GM12878 (cell line): ENCODE data around the gene ZNF768. TPM values are rescaled to one million over a fixed set of nuclear protein-coding genes. Genes with fewer than 3 reads are reported as not detected.

ENCODE experiments used
- BACH1 ChIP-seq: fragments of 450-650 bp; IDR thresholded peaks from 2 replicates; pipeline ENCODE4 v1.6.1; 2017; ENCODE audit warnings: mild to moderate bottlenecking, borderline replicate concordance
- CREM ChIP-seq: IDR thresholded peaks from 2 replicates; pipeline ENCODE4 v1.6.1; 2014; ENCODE audit warnings: antibody characterized with exemption, low read depth
- EZH2 ChIP-seq: IDR thresholded peaks from 2 replicates; pipeline ENCODE4 v1.6.1; 2012; ENCODE audit warnings: low read depth, mild to moderate bottlenecking, control low read depth, inconsistent platforms, low read length, borderline replicate concordance; ENCODE audit not compliant: control insufficient read depth
- HDAC2 ChIP-seq: fragments of 200-600 bp; sonication (generic); IDR thresholded peaks from 2 replicates; pipeline ENCODE4 v1.6.1; 2017
- HDGF ChIP-seq: fragments of 450-650 bp; IDR thresholded peaks from 2 replicates; pipeline ENCODE4 v1.6.1; 2016; ENCODE audit warnings: antibody characterized with exemption
- IKZF2 ChIP-seq, 2 experiments: fragments of 450-650 bp; IDR thresholded peaks; 2 replicates each; pipeline ENCODE4 v1.6.1; 2017; ENCODE audit warnings: mild to moderate bottlenecking in 2 of 2, moderate library complexity in 2 of 2
- LARP7 ChIP-seq: fragments of 450-650 bp; IDR thresholded peaks from 2 replicates; pipeline ENCODE4 v1.6.1; 2017; ENCODE audit warnings: mild to moderate bottlenecking
- MEF2B ChIP-seq: fragments of 450-650 bp; IDR thresholded peaks from 2 replicates; pipeline ENCODE4 v1.6.1; 2018; ENCODE audit warnings: mild to moderate bottlenecking, moderate library complexity; ENCODE audit not compliant: partially characterized antibody, poor library complexity, severe bottlenecking
- MTA3 ChIP-seq: IDR thresholded peaks from 2 replicates; pipeline ENCODE4 v1.6.1; 2012; ENCODE audit warnings: low read length, inconsistent platforms, borderline replicate concordance
- MXI1 ChIP-seq: fragments of 150-350 bp; IDR thresholded peaks from 2 replicates; pipeline ENCODE4 v1.6.1; 2011; ENCODE audit warnings: low read depth, mild to moderate bottlenecking, inconsistent platforms, low read length, improper control_type of control experiment
- MYC ChIP-seq: IDR thresholded peaks from 2 replicates; pipeline ENCODE4 v1.6.1; 2011; ENCODE audit warnings: mild to moderate bottlenecking, low read length, moderate library complexity, inconsistent platforms; ENCODE audit not compliant: insufficient read depth, insufficient replicate concordance, insufficient read length, severe bottlenecking
- NKRF ChIP-seq: fragments of 450-650 bp; conservative IDR thresholded peaks from 2 replicates; pipeline ENCODE4 v1.6.1; 2017; ENCODE audit warnings: mild to moderate bottlenecking, moderate library complexity
- REST ChIP-seq: IDR thresholded peaks from 2 replicates; pipeline ENCODE4 v1.6.1; 2012; ENCODE audit warnings: mild to moderate bottlenecking, low read depth, low read length
- RUNX3 ChIP-seq: IDR thresholded peaks from 2 replicates; pipeline ENCODE4 v1.6.1; 2012; ENCODE audit warnings: low read length, inconsistent platforms
- SMARCA5 ChIP-seq: fragments of 450-650 bp; IDR thresholded peaks from 2 replicates; pipeline ENCODE4 v1.6.1; 2017; ENCODE audit warnings: mild to moderate bottlenecking
- TCF12 ChIP-seq: IDR thresholded peaks from 2 replicates; pipeline ENCODE4 v1.6.1; 2011; ENCODE audit warnings: low read depth, mild to moderate bottlenecking, low read length
- USF1 ChIP-seq: IDR thresholded peaks from 2 replicates; pipeline ENCODE4 v1.6.1; 2011; ENCODE audit warnings: borderline replicate concordance, low read depth, mild to moderate bottlenecking, moderate library complexity, mixed read lengths, low read length; ENCODE audit not compliant: insufficient read depth; ENCODE audit errors: extremely low read length
- YY1 ChIP-seq: IDR thresholded peaks from 2 replicates; pipeline ENCODE4 v1.6.1; 2011; ENCODE audit warnings: low read depth, mild to moderate bottlenecking, low read length
- ZNF592 ChIP-seq: fragments of 450-650 bp; IDR thresholded peaks from 2 replicates; pipeline ENCODE4 v1.6.1; 2017; ENCODE audit warnings: mild to moderate bottlenecking, moderate library complexity
- ZSCAN29 ChIP-seq: fragments of 450-650 bp; IDR thresholded peaks from 2 replicates; pipeline ENCODE4 v1.6.1; 2017; ENCODE audit warnings: mild to moderate bottlenecking, moderate library complexity
- polyA plus RNA-seq, 11 experiments: library from polyadenylated mRNA; depleted of rRNA in 4 of 11; unstranded in 6 of 11; stranded (reverse) in 5 of 11; fragments of >200 nt; fragmentation: Nextera tagmentation in 4 of 11; fragmentation: Illumina TruSeq in 1 of 11; extraction: Ambion mirVana in 4 of 11; extraction: Trizol in 1 of 11; gene quantifications; 1 replicate in 1 of 11; 2 replicates in 10 of 11; pipeline versions ENCODE4 v1.2.1 to v1.2.3, GENCODE V29; 2011 to 2016; ENCODE audit warnings: inconsistent platforms in 2 of 11, missing spikeins in 2 of 11, low read depth in 1 of 11
- total RNA-seq, 4 experiments: library from RNA; depleted of rRNA in 3 of 4; stranded (reverse); fragments of >200 nt in 3 of 4; fragmentation: Illumina TruSeq in 1 of 4; extraction: Trizol in 1 of 4; gene quantifications; 2 replicates each; pipeline versions ENCODE4 v1.2.1 to v1.2.3, GENCODE V29; 2013 to 2021

The ZNF768 gene
- total and polyA plus RNA-seq, 10 of the 15 experiments (the other 5 are each of a cell fraction or from before 2014, with no cell fraction given), result 0.05 to 23.1 (median 9.1) TPM

DNA sequence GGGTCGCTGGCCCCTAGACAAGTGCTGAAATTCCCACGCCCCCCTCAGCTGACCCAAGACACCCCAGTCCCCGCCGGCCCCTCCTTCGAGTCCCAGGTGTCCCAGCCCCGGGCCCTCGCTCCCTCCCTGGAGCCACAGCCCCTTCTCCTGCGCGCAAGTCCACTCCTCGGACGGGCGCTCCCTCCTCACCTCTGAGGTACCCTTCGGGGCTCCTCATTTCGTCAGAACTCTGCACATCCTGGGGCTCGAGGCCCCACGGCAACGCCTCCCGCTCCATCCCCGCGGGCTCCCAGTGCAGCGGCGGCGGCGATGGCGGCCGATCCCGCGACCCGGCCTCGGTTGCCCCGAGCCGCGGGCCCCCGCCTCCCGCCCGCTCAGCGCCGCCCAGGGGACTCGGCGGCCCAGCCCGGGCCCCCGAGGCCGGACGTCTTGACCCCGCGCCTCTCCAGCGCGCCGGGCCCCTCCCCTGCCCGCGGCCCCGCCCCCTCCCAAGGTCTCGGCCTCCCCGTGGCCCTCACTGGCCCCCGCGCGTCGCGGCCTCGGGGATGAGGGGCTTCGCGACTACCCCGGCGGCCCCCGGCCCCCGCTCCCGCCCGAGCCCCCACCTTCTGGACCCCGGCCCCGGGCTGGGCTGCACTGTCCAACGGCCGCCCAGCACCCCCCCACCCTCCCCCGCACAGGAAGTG lies at the start of gene ZNF768 (continued):
- no peak for TF ChIP-seq ZNF592
- peak; percentile 73; the same call in 1 of the 2 replicates for TF ChIP-seq LARP7
- TF ChIP-seq HDAC2, result no peak
- 0 out of 2 replicates have a peak, but pooled peaks have one; percentile 49 for TF ChIP-seq HDGF
- no peak for TF ChIP-seq CREM
- TF ChIP-seq BACH1, result peak; percentile 71; the same call in 1 of the 2 replicates
- TF ChIP-seq RUNX3, result no peak
- TF ChIP-seq TCF12, result no peak
- 0 out of 2 replicates have a peak, but pooled peaks have one; percentile 22 for TF ChIP-seq YY1
- TF ChIP-seq IKZF2 (IDR thresholded peaks at IDR 0.05), result no peak
- no peak for TF ChIP-seq MTA3
- peak; percentile 78 for TF ChIP-seq REST
- TF ChIP-seq MYC, result no peak
- no peak for TF ChIP-seq ZSCAN29
- peak; percentile 78 for TF ChIP-seq NKRF
- TF ChIP-seq MXI1, result peak; percentile 12; the same call in 1 of the 2 replicates
- TF ChIP-seq MEF2B, result peak; percentile 33
- TF ChIP-seq EZH2, result no peak
- 0 out of 2 replicates have a peak, but pooled peaks have one; percentile 61 for TF ChIP-seq SMARCA5
- TF ChIP-seq USF1, result no peak
